Gastrocnemius medialis (tissue), 4 donors: Measurements from ENCODE around the gene CYS1.

ENCODE experiments used
- POLR2A ChIP-seq, 2 donors: fragments of 450-650 bp; IDR thresholded peaks; one replicate each; pipeline ENCODE4 v1.6.1; 2017; ENCODE audit warnings: antibody characterized with exemption in 2 of 2, mild to moderate bottlenecking in 2 of 2, moderate library complexity in 2 of 2
- TF ChIP-seq, protein P1 (sequence below), 5 experiments: fragments of 450-650 bp in 3 of 5; fragments of 200-600 bp in 2 of 5; sonication (generic) in 2 of 5; IDR thresholded peaks in 4 of 5; conservative IDR thresholded peaks in 1 of 5; 1 replicate in 4 of 5; 2 replicates in 1 of 5; pipeline ENCODE4 v1.5.1; 2016 to 2019; ENCODE audit warnings: antibody characterized with exemption in 5 of 5, mild to moderate bottlenecking in 3 of 5, moderate library complexity in 3 of 5

- TF ChIP-seq, protein P1, sequence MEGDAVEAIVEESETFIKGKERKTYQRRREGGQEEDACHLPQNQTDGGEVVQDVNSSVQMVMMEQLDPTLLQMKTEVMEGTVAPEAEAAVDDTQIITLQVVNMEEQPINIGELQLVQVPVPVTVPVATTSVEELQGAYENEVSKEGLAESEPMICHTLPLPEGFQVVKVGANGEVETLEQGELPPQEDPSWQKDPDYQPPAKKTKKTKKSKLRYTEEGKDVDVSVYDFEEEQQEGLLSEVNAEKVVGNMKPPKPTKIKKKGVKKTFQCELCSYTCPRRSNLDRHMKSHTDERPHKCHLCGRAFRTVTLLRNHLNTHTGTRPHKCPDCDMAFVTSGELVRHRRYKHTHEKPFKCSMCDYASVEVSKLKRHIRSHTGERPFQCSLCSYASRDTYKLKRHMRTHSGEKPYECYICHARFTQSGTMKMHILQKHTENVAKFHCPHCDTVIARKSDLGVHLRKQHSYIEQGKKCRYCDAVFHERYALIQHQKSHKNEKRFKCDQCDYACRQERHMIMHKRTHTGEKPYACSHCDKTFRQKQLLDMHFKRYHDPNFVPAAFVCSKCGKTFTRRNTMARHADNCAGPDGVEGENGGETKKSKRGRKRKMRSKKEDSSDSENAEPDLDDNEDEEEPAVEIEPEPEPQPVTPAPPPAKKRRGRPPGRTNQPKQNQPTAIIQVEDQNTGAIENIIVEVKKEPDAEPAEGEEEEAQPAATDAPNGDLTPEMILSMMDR (IDR thresholded peaks at IDR 0.05 in 4 of 5, conservative IDR thresholded peaks at IDR 0.05 in 1 of 5): no peak
- TF ChIP-seq POLR2A (IDR thresholded peaks at IDR 0.05): no peak
Measured at GRCh38 chr2:10022966-10023662, 57.1 kb downstream of the CYS1 start.
